CD8-positive, alpha-beta memory T cell (primary cell): Measurements from ENCODE around the gene FAM193B. TPM values are rescaled to one million over a fixed set of nuclear protein-coding genes. Genes with fewer than 3 reads are reported as not detected.

ENCODE experiments used
- CTCF ChIA-PET: fragments of 350-600 bp; sonication (Branson Sonifier 250); formaldehyde crosslinking; loops from one replicate; lab custom pipeline; 2021; ENCODE audit warnings: antibody characterized with exemption; lab: Charles Lee
- POLR2A ChIA-PET: fragments of 350-600 bp; sonication (Branson Sonifier 250); formaldehyde crosslinking; loops from one replicate; lab custom pipeline; 2021; ENCODE audit warnings: antibody characterized with exemption; lab: Charles Lee
- DNase-seq, 5 donors: peaks; one replicate each; pipeline versions ENCODE4 v3.0.0 to v3.0.0-alpha.2; 2020 to 2022; ENCODE audit warnings: mixed read lengths in 1 of 5
- H3K27ac ChIP-seq: one replicate; pipeline ENCODE4 v1.7.0; 2013; ENCODE audit warnings: low read depth, mild to moderate bottlenecking, low read length, moderate library complexity
- H3K27me3 ChIP-seq: 2 replicates; pipeline ENCODE4 v1.7.0; 2013; ENCODE audit warnings: low read length, mild to moderate bottlenecking; ENCODE audit not compliant: insufficient read depth, poor library complexity, severe bottlenecking
- H3K36me3 ChIP-seq: 2 replicates; pipeline ENCODE4 v1.7.0; 2013; ENCODE audit warnings: mild to moderate bottlenecking, low read length, moderate library complexity; ENCODE audit not compliant: insufficient read depth
- H3K4me1 ChIP-seq: 2 replicates; pipeline ENCODE4 v1.7.0; 2013; ENCODE audit warnings: mild to moderate bottlenecking, low read length, moderate library complexity; ENCODE audit not compliant: insufficient read depth
- H3K4me3 ChIP-seq: 2 replicates; pipeline ENCODE4 v1.7.0; 2013; ENCODE audit warnings: mild to moderate bottlenecking, low read length
- H3K9me3 ChIP-seq: 2 replicates; pipeline ENCODE4 v1.7.0; 2013; ENCODE audit warnings: mild to moderate bottlenecking, low read length
- H3K27ac Mint-ChIP-seq, 8 donors: one replicate each; pipeline ENCODE4 v1.8.0; 2020 to 2021; ENCODE audit warnings: mixed read lengths in 8 of 8, mild to moderate bottlenecking in 6 of 8, inconsistent platforms in 3 of 8, moderate library complexity in 3 of 8
- H3K27me3 Mint-ChIP-seq, 2 donors: one replicate each; pipeline ENCODE4 v1.8.0; 2020 to 2021; ENCODE audit warnings: mixed read lengths in 2 of 2, mild to moderate bottlenecking in 1 of 2, moderate library complexity in 1 of 2
- H3K36me3 Mint-ChIP-seq, 3 donors: one replicate each; pipeline ENCODE4 v1.8.0; 2020 to 2021; ENCODE audit warnings: mixed read lengths in 3 of 3, inconsistent platforms in 1 of 3, mild to moderate bottlenecking in 1 of 3
- H3K4me1 Mint-ChIP-seq, 3 donors: one replicate each; pipeline ENCODE4 v1.8.0; 2020 to 2021; ENCODE audit warnings: mixed read lengths in 3 of 3, inconsistent platforms in 1 of 3, mild to moderate bottlenecking in 1 of 3
- H3K4me3 Mint-ChIP-seq, 7 donors: one replicate each; pipeline ENCODE4 v1.8.0; 2020 to 2021; ENCODE audit warnings: mixed read lengths in 7 of 7, mild to moderate bottlenecking in 6 of 7, moderate library complexity in 4 of 7, inconsistent platforms in 2 of 7
- H3K9me3 Mint-ChIP-seq, 5 donors: one replicate each; pipeline ENCODE4 v1.8.0; 2020 to 2022; ENCODE audit warnings: mixed read lengths in 5 of 5, mild to moderate bottlenecking in 3 of 5, moderate library complexity in 2 of 5, inconsistent platforms in 1 of 5
- polyA plus RNA-seq: library from polyadenylated mRNA; unstranded; fragments of 300-500 nt; fragmentation: Illumina TruSeq; gene quantifications from one replicate; pipeline ENCODE4 v1.2.3, GENCODE V29; 2021
- total RNA-seq, 2 experiments: library from RNA; stranded (reverse); gene quantifications; one replicate each; pipeline ENCODE4 v1.2.3, GENCODE V29; 2021

Gene FAM193B
- total RNA-seq, result 10 to 100 TPM; 72.9 to 76.6 TPM
- 8.5 TPM for polyA plus RNA-seq

DNA sequence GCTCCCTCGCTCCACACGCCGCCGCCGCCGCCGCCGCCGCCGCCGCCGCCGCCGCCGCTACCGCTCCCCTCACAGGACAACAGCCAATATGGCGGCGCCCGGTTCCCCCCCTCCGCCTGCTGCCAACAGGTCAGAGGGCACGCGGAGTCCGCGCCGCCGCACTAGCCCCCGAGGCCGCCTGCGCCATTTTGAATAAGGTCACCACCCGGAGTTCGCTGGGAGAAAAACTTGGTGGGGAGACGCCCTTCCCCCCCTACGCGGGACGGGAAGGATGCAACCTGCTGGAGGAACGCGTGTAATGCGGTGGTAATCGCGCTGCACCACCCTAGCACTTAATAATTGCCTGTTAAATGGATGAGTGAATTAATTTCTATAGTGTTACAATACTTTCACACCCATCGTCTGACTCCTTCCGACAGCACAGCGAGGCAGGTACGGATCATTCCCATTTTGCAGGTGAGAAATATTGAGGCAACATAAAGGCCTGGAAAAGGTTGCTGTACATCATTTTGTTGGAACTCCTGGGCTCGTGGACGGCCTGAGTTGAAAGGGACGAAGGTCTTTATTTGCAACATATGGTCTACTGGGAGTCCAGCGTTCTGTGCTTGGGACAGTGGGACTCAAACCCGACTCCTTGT lies at the start of gene FAM193B:
TSS of gene FAM193B (minus strand) at position 90 of the 638 bp plus-strand sequence. CDS start 105 bp downstream, outside the sequence.
- DNase-seq, result peak; percentile 90 to 96 (median 94)
- Histone ChIP-seq H3K36me3 (no peaks in the 10 kb centered on the region), H3K27me3 (no peaks in the 10 kb centered on the region), H3K4me1 (peaks cover 21% of the 10 kb centered on the region), H3K9me3 (no peaks in the 10 kb centered on the region), H3K27ac (peak within 1 kb of the TSS; percentile 49), H3K4me3 (peak within 1 kb of the TSS; percentile 92)
- no peaks in the 10 kb centered on the region for H3K27me3 Mint-ChIP-seq
- POLR2A ChIA-PET, result no interaction called here
- H3K36me3 Mint-ChIP-seq, result peaks cover 0 to 27% (median 0%) of the 10 kb centered on the region in 3 donors
- peak within 1 kb of the TSS; percentile 32 to 90 (median 78) for H3K27ac Mint-ChIP-seq
- H3K4me3 Mint-ChIP-seq, result peak within 1 kb of the TSS; percentile 88 to 96 (median 89)
- H3K4me1 Mint-ChIP-seq, result peaks cover 38 to 62% (median 59%) of the 10 kb centered on the region in 3 donors
- no peaks in the 10 kb centered on the region for H3K9me3 Mint-ChIP-seq
- CTCF ChIA-PET, result no interaction called here

DNA sequence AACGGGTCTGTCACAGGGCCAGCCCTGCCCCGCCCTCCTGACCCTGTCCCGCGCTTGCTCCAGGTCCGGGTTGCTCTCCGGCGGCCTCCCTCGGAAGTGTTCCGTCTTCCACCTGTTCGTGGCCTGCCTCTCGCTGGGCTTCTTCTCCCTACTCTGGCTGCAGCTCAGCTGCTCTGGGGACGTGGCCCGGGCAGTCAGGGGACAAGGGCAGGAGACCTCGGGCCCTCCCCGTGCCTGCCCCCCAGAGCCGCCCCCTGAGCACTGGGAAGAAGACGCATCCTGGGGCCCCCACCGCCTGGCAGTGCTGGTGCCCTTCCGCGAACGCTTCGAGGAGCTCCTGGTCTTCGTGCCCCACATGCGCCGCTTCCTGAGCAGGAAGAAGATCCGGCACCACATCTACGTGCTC lies 49.8 kb upstream of the FAM193B start:
- H3K4me1 ChIP-seq, result peaks cover 12% of the 10 kb centered on the region
- H3K4me1 Mint-ChIP-seq, result peaks cover 22 to 43% (median 37%) of the 10 kb centered on the region in 3 donors
- H3K4me3 ChIP-seq, result no peak overlapping the region
- peak overlapping the region in 1 of 7 donors; percentile 20 for H3K4me3 Mint-ChIP-seq
- no peak overlapping the region for H3K27ac Mint-ChIP-seq
- H3K27ac ChIP-seq, result no peak overlapping the region
- ChIA-PET POLR2A (no interaction called here), CTCF (no interaction called here)
- no peaks in the 10 kb centered on the region for H3K9me3 Mint-ChIP-seq
- H3K36me3 Mint-ChIP-seq, result peaks cover 0 to 38% (median 4%) of the 10 kb centered on the region in 3 donors
- H3K36me3 ChIP-seq, result no peaks in the 10 kb centered on the region
- no peak for DNase-seq
- no peaks in the 10 kb centered on the region for H3K27me3 ChIP-seq
- no peaks in the 10 kb centered on the region for H3K9me3 ChIP-seq
- no peaks in the 10 kb centered on the region for H3K27me3 Mint-ChIP-seq

DNA sequence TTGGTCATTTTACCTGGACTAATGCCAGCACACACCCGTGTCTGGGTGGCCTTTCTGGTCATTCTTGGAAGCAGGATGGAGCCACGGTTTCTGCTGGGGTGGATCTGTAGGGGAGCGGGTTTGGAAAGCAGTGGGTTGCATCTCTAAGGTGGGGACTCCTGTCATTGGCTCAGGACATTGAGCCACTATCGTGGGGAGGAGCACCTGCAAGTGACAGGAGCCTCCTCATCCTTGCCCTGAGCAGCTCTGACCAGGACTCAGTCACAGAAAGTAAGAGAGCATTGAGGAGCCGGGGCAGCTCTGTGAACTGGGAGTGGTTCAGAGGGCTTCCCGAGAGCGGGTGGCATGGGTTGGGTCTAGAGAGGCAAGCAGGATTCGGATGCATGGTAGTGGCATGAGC lies 49.3 kb upstream of the FAM193B start:
- Histone ChIP-seq H3K36me3 (no peaks in the 10 kb centered on the region), H3K4me1 (peaks cover 13% of the 10 kb centered on the region), H3K27ac (no peak overlapping the region), H3K27me3 (no peaks in the 10 kb centered on the region), H3K4me3 (no peak overlapping the region), H3K9me3 (no peaks in the 10 kb centered on the region)
- Mint-ChIP-seq H3K4me3 (peak overlapping the region in 1 of 7 donors; percentile 86), H3K4me1 (peaks cover 26 to 48% (median 42%) of the 10 kb centered on the region in 3 donors), H3K9me3 (no peaks in the 10 kb centered on the region), H3K27ac (peak overlapping the region in 4 of 8 donors; percentile 74 to 86 (median 80)), H3K27me3 (no peaks in the 10 kb centered on the region), H3K36me3 (peaks cover 0 to 38% (median 4%) of the 10 kb centered on the region in 3 donors)
- CTCF ChIA-PET, result no interaction called here
- POLR2A ChIA-PET, result no interaction called here
- DNase-seq, result no peak

DNA sequence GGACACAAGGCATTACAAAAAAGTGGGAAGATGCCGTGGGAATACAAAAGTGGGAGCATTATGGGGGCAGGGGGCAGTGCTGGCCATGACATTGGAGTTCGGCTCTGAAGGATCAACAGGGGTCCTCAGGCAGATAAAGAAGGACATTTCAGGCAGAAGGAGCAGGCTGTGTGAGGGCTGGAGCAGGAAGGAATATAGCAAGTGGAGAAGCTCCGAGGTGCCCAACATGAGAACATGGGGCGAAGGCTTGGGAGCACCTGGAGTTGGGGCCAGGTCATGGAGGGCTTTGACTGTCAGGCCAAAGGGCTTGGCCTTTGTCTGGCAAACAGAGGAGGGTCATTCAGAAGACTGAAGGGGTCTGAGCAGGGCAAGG lies 48.1 kb upstream of the FAM193B start:
- H3K4me1 Mint-ChIP-seq, result peaks cover 31 to 55% (median 45%) of the 10 kb centered on the region in 3 donors
- POLR2A ChIA-PET, result no interaction called here

DNA sequence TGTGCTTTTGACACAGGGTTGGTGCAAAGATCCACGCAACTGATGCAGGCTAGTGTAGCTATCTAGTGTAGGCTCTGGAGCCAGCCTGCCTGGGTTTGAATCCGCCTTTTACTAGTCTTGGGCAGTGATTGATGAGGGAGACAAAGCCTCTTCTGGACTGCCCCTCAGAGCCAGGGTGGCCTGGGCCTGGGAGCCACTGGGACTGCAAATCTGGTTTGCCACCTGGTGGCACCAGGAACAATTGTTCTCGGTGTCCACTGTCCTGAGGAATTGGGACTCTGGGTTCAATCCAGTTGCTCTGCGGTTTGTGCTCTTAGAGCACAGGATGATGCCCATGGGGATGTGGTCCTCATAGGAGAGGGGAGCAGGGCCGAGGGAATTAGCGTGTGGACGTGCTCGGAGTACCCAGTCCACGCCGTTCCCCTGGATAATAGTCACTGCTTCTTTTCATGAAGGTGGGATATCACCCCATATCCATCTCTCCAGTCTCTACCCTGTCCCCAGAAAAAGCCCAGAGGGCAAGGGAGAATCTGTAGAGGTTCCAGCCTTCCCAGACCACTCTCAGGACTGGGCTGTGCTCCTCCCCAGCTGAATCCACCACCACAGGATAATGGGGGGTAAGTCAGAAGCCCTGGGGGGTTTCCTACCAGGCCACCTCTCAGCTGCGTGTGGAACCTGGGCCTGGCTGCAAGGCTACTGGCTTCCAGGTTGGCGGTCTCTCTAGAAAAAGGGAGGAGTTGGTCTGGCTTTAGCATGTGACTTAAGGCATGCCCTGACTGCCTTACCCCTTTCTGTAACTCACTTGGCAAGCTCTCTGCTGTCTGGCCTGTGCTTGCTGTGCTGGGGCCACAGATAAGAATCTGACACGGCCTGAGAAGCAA lies 47.5 kb upstream of the FAM193B start:
- no peak overlapping the region for H3K4me3 ChIP-seq
- POLR2A ChIA-PET, result interaction anchor here (1.2 kb wide), 1 partner anchor 10 kb away, joined by 4 read pairs; the partner anchor contains the start of gene TMED9

More for the DNA sequence above, 48.1 kb upstream of the FAM193B start:
- Mint-ChIP-seq H3K27ac (peak overlapping the region in 3 of 8 donors; percentile 74 to 82 (median 75)), H3K27me3 (no peaks in the 10 kb centered on the region), H3K4me3 (peak overlapping the region in 2 of 7 donors; percentile 8 to 86), H3K36me3 (peaks cover 0 to 38% (median 4%) of the 10 kb centered on the region in 3 donors), H3K9me3 (no peaks in the 10 kb centered on the region)
- H3K4me3 ChIP-seq, result no peak overlapping the region
- no peak for DNase-seq
- H3K27me3 ChIP-seq, result no peaks in the 10 kb centered on the region
- H3K4me1 ChIP-seq, result peaks cover 16% of the 10 kb centered on the region
- no peaks in the 10 kb centered on the region for H3K36me3 ChIP-seq
- no peak overlapping the region for H3K27ac ChIP-seq
- CTCF ChIA-PET, result interaction anchor here (1.2 kb wide), 1 partner anchor 198 kb away, joined by 3 read pairs; no protein-coding TSS in a partner anchor
- H3K9me3 ChIP-seq, result no peaks in the 10 kb centered on the region

DNA sequence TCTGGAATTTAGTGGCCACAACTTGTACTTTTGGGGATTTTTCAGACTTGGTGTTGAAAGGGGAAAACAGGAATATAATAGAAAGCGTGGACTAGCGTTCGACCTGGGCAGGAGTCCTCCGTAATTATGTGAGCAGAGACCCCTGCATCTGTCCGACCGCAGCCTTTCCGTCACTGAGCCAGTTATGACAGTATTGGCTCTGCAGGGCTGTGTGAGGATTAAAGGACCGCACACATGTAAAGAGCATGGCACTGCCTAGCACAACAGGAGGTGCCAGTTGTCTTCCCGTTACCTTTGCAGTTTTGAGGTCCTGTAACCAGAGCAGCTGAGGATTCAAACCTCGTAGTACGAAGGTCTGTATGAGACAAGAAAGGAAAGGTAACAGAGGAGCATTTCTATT lies 46.8 kb upstream of the FAM193B start:
- H3K27ac ChIP-seq, result peak overlapping the region; percentile 52
- peak overlapping the region; percentile 86 to 99 (median 91) for H3K4me3 Mint-ChIP-seq
- peak overlapping the region in 7 of 8 donors; percentile 33 to 98 (median 91) for H3K27ac Mint-ChIP-seq

More for the DNA sequence above, 47.5 kb upstream of the FAM193B start:
- no peaks in the 10 kb centered on the region for H3K27me3 Mint-ChIP-seq
- CTCF ChIA-PET, result interaction anchor here (1.2 kb wide), 1 partner anchor 197 kb away, joined by 3 read pairs; no protein-coding TSS in a partner anchor
- peak overlapping the region in 2 of 8 donors; percentile 74 to 77 for H3K27ac Mint-ChIP-seq
- H3K27ac ChIP-seq, result no peak overlapping the region
- no peaks in the 10 kb centered on the region for H3K27me3 ChIP-seq
- H3K9me3 Mint-ChIP-seq, result no peaks in the 10 kb centered on the region
- H3K4me3 Mint-ChIP-seq, result peak overlapping the region; percentile 32 to 99 (median 91)
- H3K36me3 Mint-ChIP-seq, result peaks cover 0 to 38% (median 4%) of the 10 kb centered on the region in 3 donors
- no peaks in the 10 kb centered on the region for H3K36me3 ChIP-seq
- DNase-seq, result no peak
- peaks cover 31 to 49% (median 43%) of the 10 kb centered on the region in 3 donors for H3K4me1 Mint-ChIP-seq
- H3K9me3 ChIP-seq, result no peaks in the 10 kb centered on the region
- H3K4me1 ChIP-seq, result peaks cover 16% of the 10 kb centered on the region

DNA sequence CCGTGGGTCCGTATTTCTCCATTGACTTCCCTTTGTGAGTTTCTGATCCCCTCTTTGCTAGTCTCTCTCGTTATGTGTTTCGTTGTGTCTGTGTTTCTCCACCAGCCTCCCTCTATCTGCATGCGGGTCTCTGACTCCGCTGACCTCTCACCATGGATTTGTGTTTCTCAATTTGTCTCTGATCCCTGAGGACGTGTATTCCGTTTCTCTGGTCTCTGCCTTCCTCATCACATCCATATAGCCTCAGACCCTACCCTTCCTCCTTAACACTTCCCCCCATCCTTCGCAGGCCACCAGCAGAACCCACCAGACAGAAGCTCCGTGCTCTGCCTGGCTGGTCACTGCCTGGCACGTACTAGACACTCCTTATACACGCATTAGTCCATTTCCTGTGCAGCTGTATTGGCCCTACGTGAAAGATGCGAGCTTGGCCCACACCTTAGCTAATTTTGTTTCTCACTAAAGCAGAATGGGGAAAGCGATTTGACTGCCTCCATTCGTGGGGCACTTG lies 46.2 kb upstream of the FAM193B start:
- Histone ChIP-seq H3K36me3 (peaks cover 8% of the 10 kb centered on the region), H3K9me3 (no peaks in the 10 kb centered on the region), H3K27ac (peak overlapping the region; percentile 52), H3K4me1 (peaks cover 16% of the 10 kb centered on the region), H3K4me3 (peak overlapping the region; percentile 64), H3K27me3 (no peaks in the 10 kb centered on the region)
- no peaks in the 10 kb centered on the region for H3K9me3 Mint-ChIP-seq
- peaks cover 0 to 37% (median 8%) of the 10 kb centered on the region in 3 donors for H3K36me3 Mint-ChIP-seq
- CTCF ChIA-PET, result no interaction called here
- peaks cover 0 to 2% of the 10 kb centered on the region in 2 donors for H3K27me3 Mint-ChIP-seq
- peak overlapping the region; percentile 86 to 99 (median 91) for H3K4me3 Mint-ChIP-seq
- DNase-seq, result no peak
- peaks cover 25 to 40% (median 36%) of the 10 kb centered on the region in 3 donors for H3K4me1 Mint-ChIP-seq
- POLR2A ChIA-PET, result interaction anchor here (0.5 to 1.2 kb wide), 2 partner anchors 9 to 256 kb away, joined by 3 to 4 read pairs; partner anchors contain the start of gene TMED9
- peak overlapping the region; percentile 74 to 98 (median 92) for H3K27ac Mint-ChIP-seq

More for the DNA sequence above, 46.8 kb upstream of the FAM193B start:
- H3K4me1 ChIP-seq, result peaks cover 16% of the 10 kb centered on the region
- peaks cover 27 to 42% (median 36%) of the 10 kb centered on the region in 3 donors for H3K4me1 Mint-ChIP-seq
- H3K4me3 ChIP-seq, result peak overlapping the region; percentile 64
- ChIA-PET CTCF (no interaction called here), POLR2A (interaction anchor here (1.2 kb wide), 1 partner anchor 9 kb away, joined by 4 read pairs; the partner anchor contains the start of gene TMED9)
- no peak for DNase-seq
- no peaks in the 10 kb centered on the region for H3K27me3 ChIP-seq
- peaks cover 2% of the 10 kb centered on the region for H3K36me3 ChIP-seq
- no peaks in the 10 kb centered on the region for H3K9me3 Mint-ChIP-seq
- H3K9me3 ChIP-seq, result no peaks in the 10 kb centered on the region
- peaks cover 0 to 2% of the 10 kb centered on the region in 2 donors for H3K27me3 Mint-ChIP-seq
- H3K36me3 Mint-ChIP-seq, result peaks cover 0 to 37% (median 7%) of the 10 kb centered on the region in 3 donors
